Skeletal muscle satellite cell (primary cell): ENCODE measurements around the gene AOPEP.

Source experiments
- H3K27me3 ChIP-seq: 2 replicates; pipeline ENCODE4 v1.7.0; 2013; ENCODE audit warnings: low read length; ENCODE audit not compliant: control insufficient read depth, insufficient read depth
- H3K36me3 ChIP-seq: 2 replicates; pipeline ENCODE4 v1.7.0; 2013; ENCODE audit warnings: mild to moderate bottlenecking, control low read depth, low read length; ENCODE audit not compliant: insufficient read depth
- H3K4me1 ChIP-seq: 2 replicates; pipeline ENCODE4 v1.7.0; 2013; ENCODE audit warnings: low read length; ENCODE audit not compliant: control insufficient read depth, insufficient read depth
- H3K4me2 ChIP-seq: 2 replicates; pipeline ENCODE4 v1.7.0; 2013; ENCODE audit warnings: mild to moderate bottlenecking, low read length
- H3K4me3 ChIP-seq: 2 replicates; pipeline ENCODE4 v1.7.0; 2013; ENCODE audit warnings: low read length
- H3K9ac ChIP-seq: 2 replicates; pipeline ENCODE4 v1.7.0; 2013; ENCODE audit warnings: mild to moderate bottlenecking, low read depth, low read length, moderate library complexity
- H3K9me3 ChIP-seq: replicated peaks from 2 replicates; pipeline ENCODE4 v1.7.0; 2013; ENCODE audit warnings: mild to moderate bottlenecking, control low read depth, low read length

Gene AOPEP

DNA sequence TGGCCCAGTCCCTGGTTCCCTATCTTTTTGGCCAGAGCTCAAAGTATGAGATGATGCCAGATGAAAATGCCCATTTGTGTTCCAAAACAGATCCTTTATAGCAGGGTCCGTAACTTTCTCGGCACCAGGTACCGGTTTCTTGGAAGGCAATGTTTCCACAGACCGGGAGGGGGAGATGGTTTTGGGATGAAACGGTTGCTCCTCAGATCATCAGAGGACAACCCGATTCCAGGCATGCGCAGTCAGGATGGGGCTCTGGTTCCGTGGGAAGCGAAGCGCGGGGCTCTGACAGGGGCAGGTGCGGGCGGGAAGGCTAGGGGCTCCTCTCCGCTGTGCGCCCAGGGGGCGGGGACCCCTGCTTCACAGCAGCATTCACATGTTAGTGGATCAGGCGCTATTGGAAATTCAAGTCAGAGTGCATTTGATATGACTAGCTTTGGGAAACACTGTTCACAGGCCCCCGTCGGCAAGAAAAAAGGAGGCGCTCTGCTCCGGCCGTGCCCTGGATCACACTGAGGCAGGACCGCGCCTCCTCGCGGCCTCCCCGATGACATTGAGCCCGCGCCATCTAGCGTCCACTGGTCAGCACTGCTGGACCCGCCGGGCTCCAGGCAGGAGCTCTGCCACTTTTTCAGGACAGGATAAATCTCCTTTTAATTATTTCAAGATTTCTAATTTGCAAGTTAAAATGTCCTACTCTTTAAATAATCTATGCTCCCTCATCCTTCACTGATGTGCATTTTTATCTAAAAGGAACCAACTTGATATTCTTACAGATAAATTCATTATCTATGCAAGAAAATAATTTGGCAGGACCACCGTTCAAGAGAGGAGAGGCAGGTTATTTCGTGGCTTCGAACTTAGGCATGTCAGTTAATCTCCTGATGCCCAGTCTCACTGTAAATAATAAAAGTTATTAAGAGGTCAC, 401.0 kb downstream of the AOPEP start:
- Histone ChIP-seq H3K36me3 (no peaks in the 10 kb centered on the region), H3K4me1 (peaks cover 15% of the 10 kb centered on the region), H3K4me2 (peak overlapping the region; percentile 99), H3K9ac (peak overlapping the region; percentile 85), H3K9me3 (no peaks in the 10 kb centered on the region), H3K4me3 (peak overlapping the region; percentile 76), H3K27me3 (no peaks in the 10 kb centered on the region)

DNA sequence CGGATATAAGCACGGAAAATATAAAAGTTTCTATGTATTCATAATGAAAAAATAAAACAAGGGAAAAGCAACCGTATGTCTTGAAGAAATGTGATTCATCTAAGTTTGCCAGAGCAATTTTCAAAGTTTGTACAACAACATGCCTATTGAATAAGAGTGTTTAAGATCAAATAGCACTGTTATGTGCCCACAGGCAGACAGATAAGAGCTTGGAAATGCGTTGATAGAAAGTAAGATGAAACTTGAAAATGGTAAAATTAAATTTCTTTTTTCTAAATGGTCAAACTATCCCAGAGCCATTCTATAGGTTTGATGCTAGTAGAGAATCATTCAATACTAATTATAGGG, 401.7 kb downstream of the AOPEP start:
- H3K4me2 ChIP-seq, result no peak overlapping the region
- no peaks in the 10 kb centered on the region for H3K9me3 ChIP-seq
- no peak overlapping the region for H3K4me3 ChIP-seq
- no peaks in the 10 kb centered on the region for H3K27me3 ChIP-seq
- H3K9ac ChIP-seq, result peak overlapping the region; percentile 85
- no peaks in the 10 kb centered on the region for H3K36me3 ChIP-seq
- peaks cover 15% of the 10 kb centered on the region for H3K4me1 ChIP-seq

DNA sequence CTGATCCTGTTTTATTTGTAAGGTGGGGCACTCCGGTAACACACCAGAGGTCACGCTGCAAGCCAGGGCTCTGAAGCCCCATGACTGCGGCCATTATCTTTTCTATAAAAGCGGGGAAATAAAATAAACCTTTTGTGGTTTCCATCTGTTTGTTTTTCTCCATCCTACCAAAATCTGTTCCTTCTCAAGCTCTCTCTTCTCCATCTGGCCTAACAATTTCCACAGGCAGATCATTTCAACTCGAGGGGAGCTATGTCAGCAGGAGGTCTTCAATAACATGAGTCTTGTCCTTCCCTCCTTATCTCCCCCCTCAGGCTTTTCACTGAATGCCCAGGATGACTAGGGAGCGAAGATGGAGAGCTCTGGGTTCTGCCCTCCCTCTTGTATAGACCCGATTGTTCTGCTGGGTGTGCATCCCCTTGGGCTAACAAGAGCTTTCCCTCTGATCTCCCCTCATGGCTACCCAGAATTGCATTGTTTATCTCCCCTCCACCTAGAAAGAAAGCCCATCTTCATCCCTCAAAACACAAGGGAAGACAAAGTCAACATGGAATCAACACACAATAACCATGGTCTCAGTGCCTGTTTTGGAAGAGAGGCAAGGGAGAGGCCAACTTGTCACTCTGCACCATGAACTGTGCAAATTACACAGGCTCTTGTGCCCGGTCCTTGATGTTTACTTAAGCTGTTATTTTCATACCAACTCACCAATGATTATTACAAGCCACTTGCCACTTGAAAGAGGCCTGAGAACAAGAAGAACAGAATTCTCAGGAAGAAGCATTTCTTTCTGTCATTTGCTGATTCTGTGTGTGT, 403.2 kb downstream of the AOPEP start:
- peaks cover 15% of the 10 kb centered on the region for H3K4me1 ChIP-seq
- H3K27me3 ChIP-seq, result no peaks in the 10 kb centered on the region
- no peak overlapping the region for H3K9ac ChIP-seq
- no peak overlapping the region for H3K4me2 ChIP-seq
- H3K36me3 ChIP-seq, result no peaks in the 10 kb centered on the region
- H3K4me3 ChIP-seq, result no peak overlapping the region
- H3K9me3 ChIP-seq, result no peaks in the 10 kb centered on the region

DNA sequence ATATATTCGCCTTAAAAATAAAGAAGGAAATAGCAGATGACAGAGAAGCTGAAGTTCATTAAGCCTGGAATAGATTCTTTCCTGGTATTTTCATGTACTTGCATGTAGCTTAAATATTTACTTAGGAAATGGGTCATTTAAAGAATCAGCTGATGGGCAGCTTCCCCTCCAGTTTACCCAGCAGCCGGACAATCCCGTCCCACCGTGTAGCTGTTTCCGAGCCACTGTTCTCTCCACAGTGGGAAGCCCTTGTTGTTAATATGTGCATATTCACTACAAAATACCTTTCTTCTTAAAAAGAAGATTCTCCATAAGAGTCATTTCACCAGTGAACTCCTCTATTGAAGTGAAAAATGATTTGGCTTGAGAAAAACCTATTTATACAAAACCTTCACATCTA, 404.0 kb downstream of the AOPEP start:
- H3K9ac ChIP-seq, result no peak overlapping the region
- H3K9me3 ChIP-seq, result no peaks in the 10 kb centered on the region
- H3K4me2 ChIP-seq, result no peak overlapping the region
- H3K36me3 ChIP-seq, result no peaks in the 10 kb centered on the region
- no peak overlapping the region for H3K4me3 ChIP-seq
- H3K27me3 ChIP-seq, result no peaks in the 10 kb centered on the region
- peaks cover 14% of the 10 kb centered on the region for H3K4me1 ChIP-seq

DNA sequence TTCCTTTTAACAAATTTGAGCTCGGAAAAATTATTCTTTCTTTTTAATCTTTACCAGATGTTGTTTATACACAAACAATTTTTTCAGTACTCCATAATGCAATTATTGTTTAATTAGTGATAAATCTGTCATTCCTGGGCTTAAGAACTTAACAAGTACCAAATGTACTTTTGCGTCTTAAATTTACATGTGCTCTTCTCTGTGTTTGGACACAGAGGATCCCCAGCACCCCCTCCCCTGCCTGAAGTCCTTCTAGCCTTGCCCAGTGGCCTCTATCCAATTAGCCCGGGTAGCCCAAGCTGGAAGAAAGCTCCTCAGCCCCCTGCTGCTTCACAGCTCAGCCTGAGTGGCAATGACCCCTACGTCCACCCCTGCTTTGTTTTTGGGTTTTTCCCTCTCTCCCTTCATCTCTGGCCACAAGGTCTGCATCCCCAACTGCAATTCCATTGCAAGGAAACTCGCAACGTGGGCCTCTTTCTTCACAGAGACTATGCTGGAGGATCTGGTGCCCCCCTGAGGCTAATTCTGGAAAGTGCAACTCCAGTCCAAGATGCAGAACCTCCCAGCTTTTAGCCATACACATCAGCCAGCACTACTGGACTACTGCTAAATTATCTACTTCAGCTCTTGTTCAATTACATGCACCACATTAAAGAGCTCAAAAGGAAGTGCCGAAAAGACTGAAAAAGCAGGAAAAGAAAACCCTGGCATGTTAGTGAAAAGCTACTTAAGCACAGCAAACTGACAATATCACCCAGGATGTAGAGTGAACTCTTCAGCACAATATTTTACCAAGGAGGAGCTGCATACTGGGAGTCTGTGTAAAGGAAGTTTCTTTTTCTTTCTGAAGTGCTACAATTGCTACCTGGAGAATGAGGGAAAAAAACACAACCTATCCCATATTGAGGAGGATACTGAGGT, 404.8 kb downstream of the AOPEP start:
- Histone ChIP-seq H3K9ac (no peak overlapping the region), H3K27me3 (no peaks in the 10 kb centered on the region), H3K9me3 (no peaks in the 10 kb centered on the region), H3K4me2 (no peak overlapping the region), H3K4me3 (no peak overlapping the region), H3K36me3 (no peaks in the 10 kb centered on the region), H3K4me1 (peaks cover 10% of the 10 kb centered on the region)

DNA sequence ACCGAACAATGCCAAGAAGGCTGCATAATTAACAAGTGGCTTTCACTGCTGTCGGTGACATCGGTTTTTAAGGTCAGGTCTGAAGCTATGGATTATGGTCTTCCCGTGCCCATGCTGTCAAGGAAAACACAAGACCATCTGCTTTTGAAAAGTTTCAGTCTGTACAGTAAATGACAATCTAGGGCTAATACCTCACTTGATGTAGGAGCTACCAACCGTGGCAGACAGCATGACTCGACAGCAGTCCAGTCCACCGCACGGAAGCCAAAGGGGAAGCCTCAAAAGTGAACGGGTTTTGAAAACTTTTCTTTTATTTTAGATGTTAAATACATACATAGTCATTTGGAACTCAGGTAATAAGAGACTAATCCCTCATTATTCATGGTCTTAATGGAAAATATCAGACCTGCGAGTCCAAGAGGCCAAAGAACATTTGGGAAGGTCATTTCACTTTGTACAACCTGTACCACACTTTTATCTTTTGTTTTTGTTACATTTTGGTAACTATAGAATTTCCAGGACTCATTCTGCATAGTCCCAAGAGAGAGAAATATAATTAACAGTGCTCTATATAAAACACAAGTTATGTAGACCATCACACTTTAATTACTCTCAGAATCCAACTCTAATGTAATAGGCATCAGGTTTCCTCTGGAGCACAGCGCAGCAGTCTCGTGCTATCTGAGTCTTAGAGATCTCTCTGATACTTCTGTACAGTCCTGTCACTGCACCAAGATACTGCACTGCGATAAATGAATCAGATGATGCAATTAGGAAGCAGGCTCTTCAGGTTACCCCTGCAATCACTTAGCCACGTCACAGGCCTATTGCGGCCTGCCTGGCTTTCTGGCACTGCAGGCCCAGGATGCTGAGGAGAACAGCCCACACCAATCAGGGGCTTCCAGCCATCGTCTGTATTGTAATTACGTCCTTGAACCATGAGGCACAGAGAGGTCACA, 406.1 kb downstream of the AOPEP start:
- Histone ChIP-seq H3K4me2 (no peak overlapping the region), H3K4me3 (no peak overlapping the region), H3K36me3 (no peaks in the 10 kb centered on the region), H3K9me3 (no peaks in the 10 kb centered on the region), H3K9ac (no peak overlapping the region), H3K27me3 (no peaks in the 10 kb centered on the region), H3K4me1 (peaks cover 4% of the 10 kb centered on the region)

DNA sequence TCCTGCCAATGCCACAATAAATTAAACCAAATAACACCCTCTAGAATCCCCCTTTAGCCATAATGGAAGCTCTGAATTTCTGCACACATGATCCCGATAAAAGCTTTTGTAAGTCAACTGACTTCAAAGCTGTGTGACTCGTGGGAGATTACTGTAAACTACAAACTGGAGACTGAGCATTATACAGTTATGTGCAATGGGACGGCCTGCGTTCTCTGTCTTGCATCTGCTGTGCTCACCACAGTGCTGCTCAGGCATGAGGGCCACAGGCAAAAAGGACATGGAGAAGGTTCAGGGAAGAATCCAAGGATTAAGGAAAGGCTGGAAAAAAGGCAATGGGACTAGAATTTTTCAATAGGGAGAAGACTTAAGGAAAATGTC, 406.8 kb downstream of the AOPEP start:
- H3K27me3 ChIP-seq, result no peaks in the 10 kb centered on the region
- H3K9me3 ChIP-seq, result no peaks in the 10 kb centered on the region
- H3K4me3 ChIP-seq, result no peak overlapping the region
- no peaks in the 10 kb centered on the region for H3K36me3 ChIP-seq
- H3K9ac ChIP-seq, result no peak overlapping the region
- no peak overlapping the region for H3K4me2 ChIP-seq
- peaks cover 11% of the 10 kb centered on the region for H3K4me1 ChIP-seq

DNA sequence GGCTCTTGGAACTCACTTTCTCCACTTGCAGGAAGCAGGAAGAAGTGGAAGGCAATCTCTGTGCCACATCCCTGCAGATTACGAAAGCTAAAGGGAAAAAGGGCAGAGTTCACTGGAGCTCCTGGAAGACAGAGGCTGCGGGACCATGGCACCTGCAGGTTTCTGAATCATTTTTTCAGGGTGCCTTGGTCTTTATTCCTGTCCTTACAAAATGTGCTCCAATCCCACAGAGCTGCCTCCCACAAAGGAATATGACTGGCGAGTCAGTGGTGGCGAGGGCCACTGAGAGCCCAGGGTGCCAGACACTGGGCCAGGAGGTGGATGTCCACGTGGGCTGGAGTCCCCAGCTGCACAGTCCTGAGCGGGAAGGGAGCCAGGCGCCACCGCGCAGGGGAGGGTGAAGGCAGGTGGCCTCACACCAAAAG, 408.0 kb downstream of the AOPEP start:
- H3K27me3 ChIP-seq, result no peaks in the 10 kb centered on the region

DNA sequence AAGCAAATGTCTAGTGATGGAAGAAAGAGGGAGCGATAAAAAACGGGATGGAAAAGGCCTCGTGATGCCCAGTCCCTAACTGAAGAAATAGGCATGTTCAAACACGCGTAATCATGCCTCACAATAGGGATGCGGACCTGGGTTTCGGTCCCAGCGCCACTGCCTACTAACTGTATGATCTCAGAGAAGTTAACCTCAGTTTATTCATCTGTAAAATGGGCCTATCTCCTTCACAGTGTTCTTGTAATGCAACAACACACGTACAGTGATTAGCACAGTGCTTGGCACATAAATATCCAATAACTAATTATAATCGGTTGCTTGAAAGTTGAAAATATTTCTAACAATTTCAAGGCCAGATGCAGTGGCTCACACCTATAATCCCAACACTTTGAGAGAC, 409.3 kb downstream of the AOPEP start:
- Histone ChIP-seq H3K27me3 (no peaks in the 10 kb centered on the region), H3K4me3 (no peak overlapping the region), H3K36me3 (no peaks in the 10 kb centered on the region), H3K4me2 (no peak overlapping the region), H3K9ac (no peak overlapping the region), H3K9me3 (no peaks in the 10 kb centered on the region), H3K4me1 (peaks cover 19% of the 10 kb centered on the region)

More for the DNA sequence above, 408.0 kb downstream of the AOPEP start:
- no peak overlapping the region for H3K4me3 ChIP-seq
- no peaks in the 10 kb centered on the region for H3K36me3 ChIP-seq
- H3K4me2 ChIP-seq, result no peak overlapping the region
- H3K9me3 ChIP-seq, result no peaks in the 10 kb centered on the region
- peaks cover 13% of the 10 kb centered on the region for H3K4me1 ChIP-seq
- no peak overlapping the region for H3K9ac ChIP-seq
